Caco-2 (cell line): ENCODE measurements around the gene DLGAP4. TPM values are rescaled to one million over a fixed set of nuclear protein-coding genes. Genes with fewer than 3 reads are reported as not detected.
"Not testable (repeated sequence)": the region's sequence is repeated elsewhere in the genome, so short reads cannot be mapped to it uniquely, and the experiment has no call there.

ENCODE experiments used
- BruUV-seq: library from RNA; stranded (reverse); fragments of 400-500 nt; replicated peaks from 2 replicates; lab custom pipeline; 2021; lab: Mats Ljungman, UMichigan
- CTCF ChIA-PET: fragments of 300-600 bp; sonication (Branson Sonifier 250); formaldehyde crosslinking; loops from one replicate; lab custom pipeline; 2022; ENCODE audit warnings: antibody characterized with exemption; lab: Charles Lee
- POLR2A ChIA-PET: fragments of 300-600 bp; sonication (Branson Sonifier 250); formaldehyde crosslinking; loops from one replicate; lab custom pipeline; 2022; ENCODE audit warnings: antibody characterized with exemption; lab: Charles Lee
- DNase-seq, 2 experiments: peaks; one replicate each; pipeline versions ENCODE4 v3.0.0 to v3.0.0-alpha.2; 2020 to 2022
- H3K27me3 ChIP-seq: replicated peaks from 2 replicates; pipeline ENCODE4 v1.6.0; 2011; ENCODE audit warnings: low read length; ENCODE audit not compliant: control insufficient read depth, insufficient read depth
- H3K36me3 ChIP-seq: 2 replicates; pipeline ENCODE4 v1.5.1; 2011; ENCODE audit warnings: low read length; ENCODE audit not compliant: control insufficient read depth, insufficient read depth
- H3K4me1 ChIP-seq: fragments of 250-450 bp; sonication (Bioruptor Pico); 2 replicates; pipeline ENCODE4 v1.5.1; 2020; ENCODE audit warnings: mild to moderate bottlenecking
- H3K4me3 ChIP-seq: 2 replicates; pipeline ENCODE4 v1.5.1; 2011; ENCODE audit warnings: low read depth, mild to moderate bottlenecking, control low read depth, low read length
- H3K9me3 ChIP-seq: fragments of 250-450 bp; sonication (Bioruptor Pico); 2 replicates; pipeline ENCODE4 v1.5.1; 2020; ENCODE audit warnings: mild to moderate bottlenecking, moderate library complexity
- H3K27ac Mint-ChIP-seq: one replicate; pipeline ENCODE4 v1.8.0; 2022; ENCODE audit warnings: mixed read lengths; ENCODE audit not compliant: unreplicated experiment
- H3K27me3 Mint-ChIP-seq: one replicate; pipeline ENCODE4 v1.8.0; 2022; ENCODE audit warnings: mixed read lengths; ENCODE audit not compliant: insufficient read depth, unreplicated experiment
- H3K36me3 Mint-ChIP-seq: one replicate; pipeline ENCODE4 v1.8.0; 2022; ENCODE audit warnings: mild to moderate bottlenecking, mixed read lengths; ENCODE audit not compliant: insufficient read depth, unreplicated experiment
- H3K4me1 Mint-ChIP-seq: one replicate; pipeline ENCODE4 v1.8.0; 2022; ENCODE audit warnings: low read depth, mixed read lengths; ENCODE audit not compliant: unreplicated experiment
- H3K4me3 Mint-ChIP-seq: one replicate; pipeline ENCODE4 v1.8.0; 2022; ENCODE audit warnings: mild to moderate bottlenecking, moderate library complexity, mixed read lengths; ENCODE audit not compliant: unreplicated experiment
- H3K9me3 Mint-ChIP-seq: one replicate; pipeline ENCODE4 v1.8.0; 2022; ENCODE audit warnings: mixed read lengths; ENCODE audit not compliant: unreplicated experiment
- CTCF ChIP-seq, 2 experiments: fragments of 200-600 bp in 1 of 2; IDR thresholded peaks; 1 replicate in 1 of 2; 2 replicates in 1 of 2; pipeline versions ENCODE4 v1.5.1 to v1.8.0; 2011 to 2022; ENCODE audit warnings: antibody characterized with exemption in 1 of 2, control low read depth in 1 of 2, inconsistent platforms in 1 of 2, low read depth in 1 of 2, low read length in 1 of 2, mild to moderate bottlenecking in 1 of 2, moderate library complexity in 1 of 2; ENCODE audit not compliant: insufficient read depth in 1 of 2, severe bottlenecking in 1 of 2, unreplicated experiment in 1 of 2
- intact Hi-C: fragments of 100-400 bp; cut with micrococcal nuclease; formaldehyde crosslinking; loops from one replicate; pipeline ENCODE4 v1.10.0; 2022; ENCODE audit not compliant: unreplicated experiment
- total RNA-seq: library from RNA; stranded (reverse); gene quantifications from 2 replicates; pipeline ENCODE4 v1.2.3, GENCODE V29; 2022

Gene DLGAP4
- total RNA-seq, 1 experiment from 2014 or later: 122 TPM

GRCh38 chr20:36474563-36474962, 168.4 kb downstream of the DLGAP4 start:
- H3K4me1 ChIP-seq: peaks cover 15% of the 10 kb centered on the region

GRCh38 chr20:36475054-36475453, 168.9 kb downstream of the DLGAP4 start:
- H3K27ac Mint-ChIP-seq, CTCF ChIA-PET: not testable (repeated sequence)

More at GRCh38 chr20:36474563-36474962, 168.4 kb downstream of the DLGAP4 start:
- H3K36me3 Mint-ChIP-seq: peaks cover 30% of the 10 kb centered on the region
- peaks cover 21% of the 10 kb centered on the region for H3K4me1 Mint-ChIP-seq
- no peak for TF ChIP-seq CTCF (IDR thresholded peaks at IDR 0.05; ENCODE audit: insufficient read depth in 1 of 2, low read depth in 1 of 2, low read length in 1 of 2, severe bottlenecking in 1 of 2, unreplicated experiment in 1 of 2)
- DNase-seq: no peak
- Histone ChIP-seq H3K4me3 (no peak overlapping the region), H3K36me3 (peaks cover 2% of the 10 kb centered on the region; the same call in 1 of the 2 replicates), H3K27me3 (no peaks in the 10 kb centered on the region), H3K9me3 (no peaks in the 10 kb centered on the region)
- no peaks in the 10 kb centered on the region for H3K9me3 Mint-ChIP-seq
- H3K27me3 Mint-ChIP-seq: no peaks in the 10 kb centered on the region
- H3K27ac Mint-ChIP-seq: no peak overlapping the region
- BruUV-seq: no TSS peak
- intact Hi-C loops: no loop called here
- CTCF ChIA-PET: no interaction called here
- no peak overlapping the region for H3K4me3 Mint-ChIP-seq
- POLR2A ChIA-PET: no interaction called here

GRCh38 chr20:36477475-36477874, 171.3 kb downstream of the DLGAP4 start:
- Histone ChIP-seq H3K36me3 (no peaks in the 10 kb centered on the region), H3K9me3 (no peaks in the 10 kb centered on the region), H3K4me3 (no peak overlapping the region), H3K4me1 (peaks cover 7% of the 10 kb centered on the region), H3K27me3 (no peaks in the 10 kb centered on the region)
- no peaks in the 10 kb centered on the region for H3K9me3 Mint-ChIP-seq
- no peak overlapping the region for H3K4me3 Mint-ChIP-seq
- no peak for DNase-seq
- no peak overlapping the region for H3K27ac Mint-ChIP-seq
- peaks cover 5% of the 10 kb centered on the region for H3K4me1 Mint-ChIP-seq
- CTCF ChIA-PET: no interaction called here
- POLR2A ChIA-PET: no interaction called here
- H3K27me3 Mint-ChIP-seq: no peaks in the 10 kb centered on the region
- intact Hi-C loops: no loop called here
- TF ChIP-seq CTCF (IDR thresholded peaks at IDR 0.05; ENCODE audit: insufficient read depth in 1 of 2, low read depth in 1 of 2, low read length in 1 of 2, severe bottlenecking in 1 of 2, unreplicated experiment in 1 of 2): no peak
- H3K36me3 Mint-ChIP-seq: peaks cover 27% of the 10 kb centered on the region
- no TSS peak for BruUV-seq

More at GRCh38 chr20:36475054-36475453, 168.9 kb downstream of the DLGAP4 start:
- H3K4me3 Mint-ChIP-seq, DNase-seq, H3K27me3 Mint-ChIP-seq, H3K9me3 ChIP-seq, H3K27me3 ChIP-seq, H3K36me3 ChIP-seq, POLR2A ChIA-PET, BruUV-seq, H3K9me3 Mint-ChIP-seq, intact Hi-C loops, H3K4me3 ChIP-seq: not testable (repeated sequence)
- peaks cover 11% of the 10 kb centered on the region for H3K4me1 ChIP-seq
- peaks cover 25% of the 10 kb centered on the region for H3K36me3 Mint-ChIP-seq
- H3K4me1 Mint-ChIP-seq: peaks cover 17% of the 10 kb centered on the region
